Endothelial cell of umbilical vein (primary cell): ENCODE results near the gene CAV1.

ENCODE experiments used
- EZH2 ChIP-seq: IDR thresholded peaks from 2 replicates; pipeline ENCODE4 v1.6.1; 2012; ENCODE audit warnings: borderline replicate concordance, low read depth, mild to moderate bottlenecking, moderate library complexity, low read length, inconsistent platforms; ENCODE audit not compliant: severe bottlenecking
- GATA2 ChIP-seq: IDR thresholded peaks from 2 replicates; pipeline ENCODE4 v1.7.0; 2011; ENCODE audit warnings: low read depth, mild to moderate bottlenecking, moderate library complexity, mixed read lengths, low read length; ENCODE audit not compliant: insufficient read length, insufficient read depth
- JUN ChIP-seq: IDR thresholded peaks from 2 replicates; pipeline ENCODE4 v1.6.1; 2011; ENCODE audit warnings: borderline replicate concordance, low read depth; ENCODE audit not compliant: insufficient read length, insufficient read depth
- POLR2A ChIP-seq: IDR thresholded peaks from 2 replicates; pipeline ENCODE4 v1.6.1; 2012; ENCODE audit warnings: low read depth, mild to moderate bottlenecking, control low read depth, low read length
- TF ChIP-seq, protein P1 (sequence below), 2 donors: IDR thresholded peaks; 1 replicate in 1 of 2; 2 replicates in 1 of 2; pipeline ENCODE4 v1.5.1; 2011; ENCODE audit warnings: low read length in 2 of 2, mild to moderate bottlenecking in 2 of 2, moderate library complexity in 2 of 2, control low read depth in 1 of 2, inconsistent platforms in 1 of 2, low read depth in 1 of 2; ENCODE audit not compliant: insufficient read depth in 1 of 2; ENCODE audit errors: extremely low read depth in 1 of 2

GRCh38 chr7:116534790-116535189, 10.0 kb downstream of the CAV1 start:
- no peak for TF ChIP-seq POLR2A
- TF ChIP-seq JUN: no peak
- TF ChIP-seq, protein P1, sequence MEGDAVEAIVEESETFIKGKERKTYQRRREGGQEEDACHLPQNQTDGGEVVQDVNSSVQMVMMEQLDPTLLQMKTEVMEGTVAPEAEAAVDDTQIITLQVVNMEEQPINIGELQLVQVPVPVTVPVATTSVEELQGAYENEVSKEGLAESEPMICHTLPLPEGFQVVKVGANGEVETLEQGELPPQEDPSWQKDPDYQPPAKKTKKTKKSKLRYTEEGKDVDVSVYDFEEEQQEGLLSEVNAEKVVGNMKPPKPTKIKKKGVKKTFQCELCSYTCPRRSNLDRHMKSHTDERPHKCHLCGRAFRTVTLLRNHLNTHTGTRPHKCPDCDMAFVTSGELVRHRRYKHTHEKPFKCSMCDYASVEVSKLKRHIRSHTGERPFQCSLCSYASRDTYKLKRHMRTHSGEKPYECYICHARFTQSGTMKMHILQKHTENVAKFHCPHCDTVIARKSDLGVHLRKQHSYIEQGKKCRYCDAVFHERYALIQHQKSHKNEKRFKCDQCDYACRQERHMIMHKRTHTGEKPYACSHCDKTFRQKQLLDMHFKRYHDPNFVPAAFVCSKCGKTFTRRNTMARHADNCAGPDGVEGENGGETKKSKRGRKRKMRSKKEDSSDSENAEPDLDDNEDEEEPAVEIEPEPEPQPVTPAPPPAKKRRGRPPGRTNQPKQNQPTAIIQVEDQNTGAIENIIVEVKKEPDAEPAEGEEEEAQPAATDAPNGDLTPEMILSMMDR (IDR thresholded peaks at IDR 0.05; ENCODE audit: extremely low read depth in 1 of 2, insufficient read depth in 1 of 2, low read depth in 1 of 2, low read length in 2 of 2): no peak
- no peak for TF ChIP-seq GATA2
- TF ChIP-seq EZH2: no peak
